WERI-Rb-1 (cell line): ENCODE results near the gene DYNLT1.
"Not testable (repeated sequence)": the region's sequence is repeated elsewhere in the genome, so short reads cannot be mapped to it uniquely, and the experiment has no call there.

Experiments used
- DNase-seq: peaks from one replicate; pipeline ENCODE4 v3.0.0-alpha.2; 2020
- H3K27ac ChIP-seq: fragments of 250-450 bp; sonication (Bioruptor Pico); 2 replicates; pipeline ENCODE4 v1.5.1; 2020; ENCODE audit warnings: mild to moderate bottlenecking, moderate library complexity
- H3K27me3 ChIP-seq: fragments of 250-450 bp; sonication (Bioruptor Pico); 2 replicates; pipeline ENCODE4 v1.5.1; 2021; ENCODE audit warnings: mild to moderate bottlenecking, low read depth, moderate library complexity; ENCODE audit not compliant: insufficient read depth, severe bottlenecking
- H3K36me3 ChIP-seq: fragments of 250-450 bp; sonication (Bioruptor Pico); 2 replicates; pipeline ENCODE4 v1.5.1; 2020; ENCODE audit warnings: mild to moderate bottlenecking, moderate library complexity
- H3K4me3 ChIP-seq: 2 replicates; pipeline ENCODE4 v1.5.1; 2011; ENCODE audit warnings: low read depth, mild to moderate bottlenecking, control low read depth, low read length
- H3K9me3 ChIP-seq: fragments of 250-450 bp; sonication (Bioruptor Pico); 2 replicates; pipeline ENCODE4 v1.5.1; 2021; ENCODE audit warnings: mild to moderate bottlenecking, moderate library complexity; ENCODE audit not compliant: severe bottlenecking
- CTCF ChIP-seq: IDR thresholded peaks from 2 replicates; pipeline ENCODE4 v1.5.1; 2011; ENCODE audit warnings: low read depth, mild to moderate bottlenecking, control low read depth, inconsistent platforms, low read length

Gene DYNLT1

GRCh38 chr6:158619922-158620801 lies 24.4 kb downstream of the DYNLT1 start:
- Histone ChIP-seq H3K27ac (no peak overlapping the region), H3K9me3 (no peaks in the 10 kb centered on the region), H3K36me3 (peaks cover 35% of the 10 kb centered on the region), H3K27me3 (no peaks in the 10 kb centered on the region), H3K4me3 (no peak overlapping the region)
- no peak for TF ChIP-seq CTCF
- no peak for DNase-seq

- H3K4me3 ChIP-seq, H3K27ac ChIP-seq, H3K27me3 ChIP-seq, DNase-seq, H3K9me3 ChIP-seq: not testable (repeated sequence)
- peaks cover 49% of the 10 kb centered on the region for H3K36me3 ChIP-seq
Observed at GRCh38 chr6:158618289-158618688, 26.3 kb downstream of the DYNLT1 start.

GRCh38 chr6:158614606-158615005 lies 29.9 kb downstream of the DYNLT1 start:
- not testable (repeated sequence) for H3K9me3 ChIP-seq, H3K27ac ChIP-seq, H3K4me3 ChIP-seq, DNase-seq, H3K27me3 ChIP-seq
- H3K36me3 ChIP-seq: peaks cover 49% of the 10 kb centered on the region

GRCh38 chr6:158611541-158612370 lies 32.8 kb downstream of the DYNLT1 start:
- Histone ChIP-seq H3K9me3 (peaks cover 2% of the 10 kb centered on the region), H3K4me3 (no peak overlapping the region), H3K36me3 (peaks cover 69% of the 10 kb centered on the region), H3K27me3 (no peaks in the 10 kb centered on the region), H3K27ac (no peak overlapping the region)
- no peak for DNase-seq
- no peak for TF ChIP-seq CTCF

GRCh38 chr6:158611039-158611438 lies 33.5 kb downstream of the DYNLT1 start:
- Histone ChIP-seq H3K27ac (no peak overlapping the region), H3K36me3 (peaks cover 75% of the 10 kb centered on the region), H3K27me3 (no peaks in the 10 kb centered on the region), H3K9me3 (peaks cover 2% of the 10 kb centered on the region), H3K4me3 (no peak overlapping the region)
- no peak for TF ChIP-seq CTCF
- no peak for DNase-seq

- no peak overlapping the region for H3K27ac ChIP-seq
- H3K27me3 ChIP-seq: no peaks in the 10 kb centered on the region
- peaks cover 80% of the 10 kb centered on the region for H3K36me3 ChIP-seq
- DNase-seq: no peak
- peaks cover 2% of the 10 kb centered on the region for H3K9me3 ChIP-seq
- no peak for TF ChIP-seq CTCF
- no peak overlapping the region for H3K4me3 ChIP-seq
Observed at GRCh38 chr6:158610319-158610968, 34.1 kb downstream of the DYNLT1 start.
